ENCODE measurements around the gene SRRM3.
"Not testable (repeated sequence)": the region's sequence is repeated elsewhere in the genome, so short reads cannot be mapped to it uniquely, and the experiment has no call there.

Gene SRRM3

DNA sequence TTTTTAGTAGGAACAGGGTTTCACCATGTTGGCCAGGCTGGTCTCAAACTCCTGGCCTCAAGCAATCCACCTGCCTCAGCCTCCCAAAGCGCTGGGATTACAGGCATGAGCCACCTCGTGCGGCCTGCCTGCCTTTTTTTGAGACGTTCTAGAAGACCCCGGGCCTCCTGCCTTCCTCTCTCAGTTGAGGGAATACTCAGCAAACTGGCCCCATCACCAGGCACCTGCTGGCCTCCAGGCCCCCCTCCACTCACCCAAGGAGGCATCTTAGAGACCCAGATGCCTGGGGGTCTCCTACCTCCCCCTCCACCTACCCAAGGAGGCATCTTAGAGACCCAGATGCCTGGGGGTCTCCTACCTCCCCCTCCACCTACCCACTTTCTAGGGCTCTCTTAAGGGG, 91.2 kb downstream of the SRRM3 start:
- DNase-seq, result not testable (repeated sequence)

GRCh38 chr7:76293407-76293901, 91.8 kb downstream of the SRRM3 start:
- DNase-seq, result no peak

- peak; percentile 88 for DNase-seq
These were observed 92.8 kb downstream of the SRRM3 start for GRCh38 chr7:76294344-76295024.

- DNase-seq, result peak; percentile 24
These were observed 95.3 kb downstream of the SRRM3 start for GRCh38 chr7:76296743-76297740.

- DNase-seq, result peak; percentile 59
These were observed 98.6 kb downstream of the SRRM3 start for GRCh38 chr7:76300166-76300731.

- DNase-seq, result no peak
These were observed 99.3 kb downstream of the SRRM3 start for GRCh38 chr7:76301000-76301399.

- DNase-seq, result peak; percentile 82
These were observed 100.9 kb downstream of the SRRM3 start, which contains the start of gene HSPB1 for GRCh38 chr7:76302347-76303201. HSPB1 (plus strand) TSS chr7:76302673; CDS start chr7:76302713, 40 bp downstream.

DNA sequence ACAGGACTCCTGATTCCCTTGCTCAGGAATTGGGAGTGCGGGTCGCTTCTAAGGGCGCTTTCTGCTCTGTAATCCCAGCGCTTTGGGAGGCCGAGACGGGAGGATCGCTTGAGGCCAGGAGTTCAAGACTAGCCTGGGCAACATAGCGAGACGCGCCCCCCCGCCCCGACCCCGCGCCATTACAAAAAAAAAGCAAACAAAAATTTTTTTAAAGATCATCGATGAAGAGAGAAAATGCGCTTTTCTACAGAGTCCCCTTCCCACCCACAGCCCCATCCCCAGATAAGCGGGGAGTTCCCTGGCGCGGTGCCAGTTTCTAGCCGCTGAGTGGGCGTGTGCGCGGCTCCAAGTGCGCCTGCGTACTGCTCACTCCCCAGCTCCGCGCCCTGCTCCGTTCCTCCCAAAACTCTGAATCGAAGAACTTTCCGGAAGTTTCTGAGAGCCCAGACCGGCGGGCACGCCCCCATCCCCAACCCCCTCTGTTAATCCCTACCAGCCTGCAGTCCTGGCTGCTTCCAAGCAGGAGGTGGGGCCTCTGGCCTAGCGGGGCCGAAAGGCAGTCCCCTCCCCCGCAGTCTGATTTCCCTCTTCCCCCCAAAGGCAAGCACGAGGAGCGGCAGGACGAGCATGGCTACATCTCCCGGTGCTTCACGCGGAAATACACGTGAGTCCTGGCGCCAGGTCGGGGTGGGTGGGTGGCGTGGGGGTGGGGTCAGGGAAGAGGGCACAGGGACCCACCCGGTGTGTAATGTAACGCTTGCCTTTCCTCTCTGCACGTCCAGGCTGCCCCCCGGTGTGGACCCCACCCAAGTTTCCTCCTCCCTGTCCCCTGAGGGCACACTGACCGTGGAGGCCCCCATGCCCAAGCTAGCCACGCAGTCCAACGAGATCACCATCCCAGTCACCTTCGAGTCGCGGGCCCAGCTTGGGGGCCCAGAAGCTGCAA, 101.8 kb downstream of the SRRM3 start:
- DNase-seq, result peak; percentile 89

DNA sequence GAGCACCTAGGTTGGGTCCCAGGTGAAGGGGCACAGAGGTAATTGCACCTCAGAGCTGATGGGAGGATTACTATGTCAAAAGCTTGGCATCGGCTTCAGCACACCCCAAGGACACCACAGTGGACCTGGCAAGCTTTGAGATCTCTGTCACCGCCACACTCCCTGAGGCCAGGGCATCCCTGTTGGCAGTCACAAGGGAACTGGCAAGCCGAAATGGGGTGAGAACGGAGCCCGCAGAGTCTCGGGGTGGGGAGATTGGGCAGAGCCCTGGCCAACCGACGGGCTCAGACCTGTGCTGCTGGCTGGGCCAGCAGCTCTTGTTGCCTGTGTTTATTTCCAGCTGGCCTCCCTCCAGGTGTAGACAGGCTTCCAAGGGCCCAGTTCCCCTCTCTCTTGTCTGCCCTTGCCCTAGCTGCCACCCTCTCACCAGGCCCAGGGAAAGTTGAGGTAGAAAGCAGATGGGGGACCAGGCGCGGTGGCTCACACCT, 103.2 kb downstream of the SRRM3 start:
- no peak for DNase-seq

GRCh38 chr7:76308874-76309273, 107.2 kb downstream of the SRRM3 start:
- DNase-seq, result not testable (repeated sequence)

DNA sequence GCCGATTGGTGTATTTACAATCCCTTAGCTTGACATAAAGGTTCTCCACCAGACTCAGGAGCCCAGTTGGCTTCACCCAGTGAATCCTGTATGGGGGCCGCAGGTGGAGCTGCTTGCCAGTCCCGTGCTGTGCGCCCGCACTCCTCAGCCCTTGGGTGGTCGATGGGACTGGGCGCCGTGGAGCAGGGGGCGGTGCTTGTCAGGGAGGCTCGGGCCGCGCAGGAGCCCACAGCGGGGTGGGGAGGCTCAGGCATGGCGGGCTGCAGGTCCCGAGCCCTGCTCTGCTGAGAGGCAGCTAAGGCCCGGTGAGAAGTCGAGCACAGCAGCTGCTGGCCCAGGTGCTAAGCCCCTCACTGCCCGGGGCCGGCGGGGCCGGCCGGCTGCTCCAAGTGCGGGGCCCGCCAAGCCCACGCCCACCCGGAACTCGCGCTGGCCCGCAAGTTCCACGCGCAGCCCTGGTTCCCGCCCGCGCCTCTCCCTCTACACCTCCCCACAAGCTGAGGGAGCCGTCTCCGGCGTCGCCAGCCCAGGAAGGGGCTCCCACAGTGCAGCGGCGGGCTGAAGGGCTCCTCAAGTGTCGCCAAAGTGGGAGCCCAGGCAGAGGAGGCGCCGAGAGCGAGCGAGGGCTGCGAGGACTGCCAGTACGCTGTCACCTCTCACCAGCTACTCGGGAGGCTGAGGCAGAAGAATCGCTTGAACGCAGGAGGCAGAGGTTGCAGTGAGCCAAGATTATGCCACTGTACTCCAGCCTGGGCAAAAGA, 107.8 kb downstream of the SRRM3 start:
- DNase-seq, result not testable (repeated sequence)

GRCh38 chr7:76310102-76310957, 108.6 kb downstream of the SRRM3 start:
- no peak for DNase-seq

- not testable (repeated sequence) for DNase-seq
These were observed 110.1 kb downstream of the SRRM3 start for GRCh38 chr7:76311838-76312237.

DNA sequence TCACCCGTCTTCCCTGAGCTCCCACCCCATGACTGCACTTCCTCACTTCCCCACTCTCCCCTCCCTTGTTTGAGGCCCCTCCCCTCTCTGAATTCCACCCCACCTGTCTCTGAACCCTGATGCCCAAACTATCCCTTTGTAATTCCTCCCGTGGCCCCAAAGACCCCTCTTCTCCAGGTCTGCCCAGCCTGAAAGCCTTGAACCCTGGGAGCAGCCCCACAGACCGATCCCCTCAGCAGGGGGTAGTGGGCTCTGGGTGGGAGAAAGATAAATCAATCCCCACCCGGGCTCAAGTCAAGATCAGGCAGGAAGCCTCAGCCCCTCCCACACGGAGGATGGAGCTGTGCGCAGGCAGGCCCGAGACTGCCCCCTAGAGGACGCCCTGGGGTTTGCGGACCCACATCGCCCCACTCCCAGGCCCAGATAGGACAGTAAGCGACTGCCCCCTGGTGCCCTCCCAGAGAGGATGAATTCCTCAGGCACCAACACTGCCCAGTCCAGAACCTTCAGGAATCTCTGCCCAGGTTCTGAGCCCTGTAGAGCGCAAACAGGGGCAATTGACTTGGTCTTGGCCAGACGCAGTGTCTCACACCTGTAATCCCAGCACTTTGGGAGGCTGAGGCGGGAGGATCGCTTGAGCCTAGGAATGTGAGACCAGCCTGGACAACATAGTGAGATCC, 112.5 kb downstream of the SRRM3 start:
- DNase-seq, result peak; percentile 89

- not testable (repeated sequence) for DNase-seq
These were observed 113.0 kb downstream of the SRRM3 start for GRCh38 chr7:76314740-76315139.

DNA sequence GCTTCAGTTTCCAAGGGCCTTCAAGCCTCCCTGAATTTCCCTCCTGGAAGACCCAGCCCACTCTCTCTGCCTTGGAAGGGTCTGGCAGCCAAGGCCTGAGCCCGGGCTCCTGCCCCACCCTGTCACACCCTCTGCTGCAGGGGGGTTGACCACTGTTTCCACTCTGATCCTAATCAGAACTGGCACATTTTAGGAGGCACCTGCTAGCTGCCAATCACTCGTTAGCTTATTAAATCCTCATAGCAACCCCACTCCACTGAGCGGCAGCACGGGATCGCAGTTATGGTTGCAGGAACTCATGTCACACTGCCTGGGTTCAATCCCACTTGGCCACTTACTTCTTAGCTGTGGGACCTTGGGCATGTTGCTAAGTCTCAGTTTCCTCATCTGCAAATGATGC, 113.7 kb downstream of the SRRM3 start:
- DNase-seq, result no peak

- no peak for DNase-seq
These were observed 115.5 kb downstream of the SRRM3 start for GRCh38 chr7:76316984-76317781.
